ENCODE measurements around the gene TRUB1. TPM values are rescaled to one million over a fixed set of nuclear protein-coding genes. Genes with fewer than 3 reads are reported as not detected.

Gene TRUB1
- total and polyA plus RNA-seq, 5 donors = 11.8 to 18.8 (median 15.4) TPM

- no peak for DNase-seq
- Histone ChIP-seq H3K27ac (ENCODE audit: low read length) (no peak overlapping the region), H3K4me3 (ENCODE audit: low read length) (no peak overlapping the region), H3K27me3 (ENCODE audit: control insufficient read depth, insufficient read depth) (no peaks in the 10 kb centered on the region), H3K9me3 (ENCODE audit: control insufficient read depth, low read length) (no peaks in the 10 kb centered on the region), H3K4me1 (ENCODE audit: control insufficient read depth, insufficient read depth, low read length) (no peaks in the 10 kb centered on the region)
- WGBS = 76% methylated on average over 4 of the region's 4 CpGs
- intact Hi-C loops (cut with DNase I) = no loop called here
- peak in 1 of 2 donors; percentile 61 for ATAC-seq
These were observed 26.8 kb upstream of the TRUB1 start for GRCh38 chr10:114911052-114911711.

GRCh38 chr10:114911801-114912469 is 26.1 kb upstream of the TRUB1 start:
- H3K4me1 ChIP-seq (ENCODE audit: control insufficient read depth, insufficient read depth, low read length) = no peaks in the 10 kb centered on the region
- H3K27ac ChIP-seq (ENCODE audit: low read length) = no peak overlapping the region
- WGBS = 54% methylated on average over 5 of the region's 5 CpGs
- DNase-seq (no peak), ATAC-seq (no peak)
- H3K9me3 ChIP-seq (ENCODE audit: control insufficient read depth, low read length) = no peaks in the 10 kb centered on the region
- H3K27me3 ChIP-seq (ENCODE audit: control insufficient read depth, insufficient read depth) = no peaks in the 10 kb centered on the region
- H3K4me3 ChIP-seq (ENCODE audit: low read length) = no peak overlapping the region
- intact Hi-C loops (cut with DNase I) = no loop called here

GRCh38 chr10:114912470-114912859 is 25.5 kb upstream of the TRUB1 start:
- Histone ChIP-seq H3K4me3 (ENCODE audit: low read length) (no peak overlapping the region), H3K9me3 (ENCODE audit: control insufficient read depth, low read length) (no peaks in the 10 kb centered on the region), H3K27me3 (ENCODE audit: control insufficient read depth, insufficient read depth) (no peaks in the 10 kb centered on the region), H3K27ac (ENCODE audit: low read length) (no peak overlapping the region), H3K4me1 (ENCODE audit: control insufficient read depth, insufficient read depth, low read length) (no peaks in the 10 kb centered on the region)
- ATAC-seq (no peak), DNase-seq (no peak)
- 72% methylated on average over 2 of the region's 2 CpGs for WGBS
- intact Hi-C loops (cut with DNase I) = no loop called here

GRCh38 chr10:114914560-114914959 is 23.4 kb upstream of the TRUB1 start:
- ATAC-seq = no peak
- 85% methylated on average over 3 of the region's 3 CpGs for WGBS
- Histone ChIP-seq H3K9me3 (ENCODE audit: control insufficient read depth, low read length) (no peaks in the 10 kb centered on the region), H3K27me3 (ENCODE audit: control insufficient read depth, insufficient read depth) (no peaks in the 10 kb centered on the region), H3K4me3 (ENCODE audit: low read length) (no peak overlapping the region), H3K27ac (ENCODE audit: low read length) (no peak overlapping the region), H3K4me1 (ENCODE audit: control insufficient read depth, insufficient read depth, low read length) (no peaks in the 10 kb centered on the region)
- DNase-seq = no peak
- intact Hi-C loops (cut with DNase I) = no loop called here

GRCh38 chr10:114915294-114915693 is 22.7 kb upstream of the TRUB1 start:
- ATAC-seq (no peak), DNase-seq (no peak)
- H3K4me1 ChIP-seq (ENCODE audit: control insufficient read depth, insufficient read depth, low read length) = no peaks in the 10 kb centered on the region
- H3K27me3 ChIP-seq (ENCODE audit: control insufficient read depth, insufficient read depth) = no peaks in the 10 kb centered on the region
- no peaks in the 10 kb centered on the region for H3K9me3 ChIP-seq (ENCODE audit: control insufficient read depth, low read length)
- no peak overlapping the region for H3K27ac ChIP-seq (ENCODE audit: low read length)
- 74% methylated on average over 2 of the region's 2 CpGs for WGBS
- no peak overlapping the region for H3K4me3 ChIP-seq (ENCODE audit: low read length)
- intact Hi-C loops (cut with DNase I) = no loop called here

GRCh38 chr10:114916653-114917052 is 21.3 kb upstream of the TRUB1 start:
- DNase-seq = no peak
- no peaks in the 10 kb centered on the region for H3K4me1 ChIP-seq (ENCODE audit: control insufficient read depth, insufficient read depth, low read length)
- no peak overlapping the region for H3K27ac ChIP-seq (ENCODE audit: low read length)
- intact Hi-C loops (cut with DNase I) = no loop called here
- no peak overlapping the region for H3K4me3 ChIP-seq (ENCODE audit: low read length)
- ATAC-seq = no peak
- no peaks in the 10 kb centered on the region for H3K27me3 ChIP-seq (ENCODE audit: control insufficient read depth, insufficient read depth)
- 91% methylated on average over 10 of the region's 10 CpGs for WGBS
- no peaks in the 10 kb centered on the region for H3K9me3 ChIP-seq (ENCODE audit: control insufficient read depth, low read length)

- Histone ChIP-seq H3K27me3 (ENCODE audit: control insufficient read depth, insufficient read depth) (no peaks in the 10 kb centered on the region), H3K4me1 (ENCODE audit: control insufficient read depth, insufficient read depth, low read length) (no peaks in the 10 kb centered on the region), H3K9me3 (ENCODE audit: control insufficient read depth, low read length) (no peaks in the 10 kb centered on the region), H3K4me3 (ENCODE audit: low read length) (no peak overlapping the region), H3K27ac (ENCODE audit: low read length) (no peak overlapping the region)
- 86% methylated on average over 1 of the region's 1 CpG for WGBS
- intact Hi-C loops (cut with DNase I) = no loop called here
- ATAC-seq (no peak), DNase-seq (no peak)
These were observed 20.5 kb upstream of the TRUB1 start for GRCh38 chr10:114917459-114917858.

GRCh38 chr10:114917927-114918672 is 19.9 kb upstream of the TRUB1 start:
- no peak for ATAC-seq
- 63% methylated on average over 3 of the region's 3 CpGs for WGBS

GRCh38 chr10:114920459-114920858 is 17.5 kb upstream of the TRUB1 start:
- no peak overlapping the region for H3K4me3 ChIP-seq (ENCODE audit: low read length)
- WGBS = 86% methylated on average over 1 of the region's 1 CpG
- no peaks in the 10 kb centered on the region for H3K9me3 ChIP-seq (ENCODE audit: control insufficient read depth, low read length)
- intact Hi-C loops (cut with DNase I) = no loop called here
- H3K27me3 ChIP-seq (ENCODE audit: control insufficient read depth, insufficient read depth) = no peaks in the 10 kb centered on the region
- DNase-seq (no peak), ATAC-seq (no peak)
- H3K27ac ChIP-seq (ENCODE audit: low read length) = no peak overlapping the region
- peaks cover 2% of the 10 kb centered on the region for H3K4me1 ChIP-seq (ENCODE audit: control insufficient read depth, insufficient read depth, low read length)

More at GRCh38 chr10:114917927-114918672, 19.9 kb upstream of the TRUB1 start:
- Histone ChIP-seq H3K27ac (ENCODE audit: low read length) (no peak overlapping the region), H3K9me3 (ENCODE audit: control insufficient read depth, low read length) (no peaks in the 10 kb centered on the region), H3K27me3 (ENCODE audit: control insufficient read depth, insufficient read depth) (no peaks in the 10 kb centered on the region), H3K4me3 (ENCODE audit: low read length) (no peak overlapping the region), H3K4me1 (ENCODE audit: control insufficient read depth, insufficient read depth, low read length) (peaks cover under 1% of the 10 kb centered on the region)
- intact Hi-C loops (cut with DNase I) = no loop called here
- no peak for DNase-seq

- no peak for ATAC-seq
- intact Hi-C loops (cut with DNase I) = no loop called here
- 55% methylated on average over 4 of the region's 4 CpGs for WGBS
- no peak overlapping the region for H3K4me3 ChIP-seq (ENCODE audit: low read length)
- H3K27me3 ChIP-seq (ENCODE audit: control insufficient read depth, insufficient read depth) = no peaks in the 10 kb centered on the region
- no peaks in the 10 kb centered on the region for H3K9me3 ChIP-seq (ENCODE audit: control insufficient read depth, low read length)
- no peak overlapping the region for H3K27ac ChIP-seq (ENCODE audit: low read length)
- H3K4me1 ChIP-seq (ENCODE audit: control insufficient read depth, insufficient read depth, low read length) = peaks cover 6% of the 10 kb centered on the region
- no peak for DNase-seq
These were observed 16.0 kb upstream of the TRUB1 start for GRCh38 chr10:114922003-114922402.

- H3K9me3 ChIP-seq (ENCODE audit: control insufficient read depth, low read length) = no peaks in the 10 kb centered on the region
- peaks cover 6% of the 10 kb centered on the region for H3K4me1 ChIP-seq (ENCODE audit: control insufficient read depth, insufficient read depth, low read length)
- no peaks in the 10 kb centered on the region for H3K27me3 ChIP-seq (ENCODE audit: control insufficient read depth, insufficient read depth)
- ATAC-seq = peak in 1 of 2 donors; percentile 71
- DNase-seq = no peak
- 83% methylated on average over 2 of the region's 2 CpGs for WGBS
- H3K4me3 ChIP-seq (ENCODE audit: low read length) = no peak overlapping the region
- H3K27ac ChIP-seq (ENCODE audit: low read length) = no peak overlapping the region
- intact Hi-C loops (cut with DNase I) = no loop called here
These were observed 14.4 kb upstream of the TRUB1 start for GRCh38 chr10:114923551-114923950.
